GM21576 (cell line): Measurements from ENCODE around the gene MAP6D1.
"Not testable (repeated sequence)": the region's sequence is repeated elsewhere in the genome, so short reads cannot be mapped to it uniquely, and the experiment has no call there.

Experiments
- ATAC-seq: cut with Tn5 transposase; IDR thresholded peaks from one replicate; pipeline ENCODE4 v1.9.1; 2021; ENCODE audit warnings: mild to moderate bottlenecking, moderate library complexity; ENCODE audit not compliant: unreplicated experiment

MAP6D1 gene

GRCh38 chr3:183801601-183802000 lies 23.8 kb downstream of the MAP6D1 start:
- no peak for ATAC-seq

- no peak for ATAC-seq
Observed at GRCh38 chr3:183800243-183800863, 25.0 kb downstream of the MAP6D1 start.

- ATAC-seq: no peak
Observed at GRCh38 chr3:183799461-183799860, 25.9 kb downstream of the MAP6D1 start.

- no peak for ATAC-seq
Observed at GRCh38 chr3:183797996-183798395, 27.4 kb downstream of the MAP6D1 start.

GRCh38 chr3:183796372-183796771 lies 29.0 kb downstream of the MAP6D1 start:
- no peak for ATAC-seq

- ATAC-seq: no peak
Observed at GRCh38 chr3:183794452-183794851, 30.9 kb downstream of the MAP6D1 start.

- no peak for ATAC-seq
Observed at GRCh38 chr3:183792976-183793375, 32.4 kb downstream of the MAP6D1 start.

- no peak for ATAC-seq
Observed at GRCh38 chr3:183790700-183791099, 34.7 kb downstream of the MAP6D1 start.

- no peak for ATAC-seq
Observed at GRCh38 chr3:183789826-183790225, 35.6 kb downstream of the MAP6D1 start.

GRCh38 chr3:183784503-183784902 lies 40.9 kb downstream of the MAP6D1 start:
- ATAC-seq: not testable (repeated sequence)

- no peak for ATAC-seq
Observed at GRCh38 chr3:183782576-183783276, 42.7 kb downstream of the MAP6D1 start.

GRCh38 chr3:183781246-183781645 lies 44.1 kb downstream of the MAP6D1 start:
- ATAC-seq: no peak

GRCh38 chr3:183779896-183780465 lies 45.4 kb downstream of the MAP6D1 start:
- no peak for ATAC-seq

- no peak for ATAC-seq
Observed at GRCh38 chr3:183777016-183777618, 48.3 kb downstream of the MAP6D1 start.

- not testable (repeated sequence) for ATAC-seq
Observed at GRCh38 chr3:183776451-183776850, 48.9 kb downstream of the MAP6D1 start.

GRCh38 chr3:183775781-183776180 lies 49.6 kb downstream of the MAP6D1 start:
- no peak for ATAC-seq

- ATAC-seq: no peak
Observed at GRCh38 chr3:183774631-183775030, 50.7 kb downstream of the MAP6D1 start.

- no peak for ATAC-seq
Observed at GRCh38 chr3:183769453-183769852, 55.9 kb downstream of the MAP6D1 start.

- ATAC-seq: no peak
Observed at GRCh38 chr3:183768114-183768513, 57.3 kb downstream of the MAP6D1 start.

- ATAC-seq: peak; percentile 69
Observed at GRCh38 chr3:183766745-183767606, 58.4 kb downstream of the MAP6D1 start.

GRCh38 chr3:183766107-183766506 lies 59.3 kb downstream of the MAP6D1 start:
- no peak for ATAC-seq
